ENCODE measurements around the gene OPCML.

DNA sequence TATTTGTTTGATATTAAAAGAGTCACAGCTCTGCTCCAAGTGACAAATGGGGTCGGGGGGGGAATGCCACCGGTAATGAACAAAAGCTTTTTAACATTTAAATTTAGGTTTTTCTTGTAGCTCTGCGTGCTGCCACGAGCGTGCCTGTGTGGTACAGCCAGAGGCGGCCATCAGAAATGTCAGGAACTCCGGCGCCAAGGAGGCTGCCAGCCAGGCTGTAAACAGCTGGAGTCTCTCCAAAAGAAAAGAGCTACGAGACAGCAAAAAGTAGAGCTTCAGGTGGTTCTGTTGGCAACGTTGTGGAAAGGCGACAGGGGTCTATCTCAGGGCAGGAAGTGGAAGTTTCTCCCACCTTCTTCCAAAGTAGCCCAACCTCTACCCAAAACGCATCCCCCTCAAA is 532.8 kb downstream of the OPCML start:
- TF ChIP-seq, protein P1, sequence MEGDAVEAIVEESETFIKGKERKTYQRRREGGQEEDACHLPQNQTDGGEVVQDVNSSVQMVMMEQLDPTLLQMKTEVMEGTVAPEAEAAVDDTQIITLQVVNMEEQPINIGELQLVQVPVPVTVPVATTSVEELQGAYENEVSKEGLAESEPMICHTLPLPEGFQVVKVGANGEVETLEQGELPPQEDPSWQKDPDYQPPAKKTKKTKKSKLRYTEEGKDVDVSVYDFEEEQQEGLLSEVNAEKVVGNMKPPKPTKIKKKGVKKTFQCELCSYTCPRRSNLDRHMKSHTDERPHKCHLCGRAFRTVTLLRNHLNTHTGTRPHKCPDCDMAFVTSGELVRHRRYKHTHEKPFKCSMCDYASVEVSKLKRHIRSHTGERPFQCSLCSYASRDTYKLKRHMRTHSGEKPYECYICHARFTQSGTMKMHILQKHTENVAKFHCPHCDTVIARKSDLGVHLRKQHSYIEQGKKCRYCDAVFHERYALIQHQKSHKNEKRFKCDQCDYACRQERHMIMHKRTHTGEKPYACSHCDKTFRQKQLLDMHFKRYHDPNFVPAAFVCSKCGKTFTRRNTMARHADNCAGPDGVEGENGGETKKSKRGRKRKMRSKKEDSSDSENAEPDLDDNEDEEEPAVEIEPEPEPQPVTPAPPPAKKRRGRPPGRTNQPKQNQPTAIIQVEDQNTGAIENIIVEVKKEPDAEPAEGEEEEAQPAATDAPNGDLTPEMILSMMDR (IDR thresholded peaks at IDR 0.05; ENCODE audit: insufficient read depth, low read length), result no peak
- TF ChIP-seq GABPA (IDR thresholded peaks at IDR 0.05; ENCODE audit: low read depth) (no peak), POLR2AphosphoS5 (IDR thresholded peaks at IDR 0.05; ENCODE audit: low read depth) (no peak)

Measured in HL-60 (cell line).